Mammary epithelial cell (primary cell): ENCODE measurements around the gene TRERF1.

Experiments
- EZH2 ChIP-seq: IDR thresholded peaks from 2 replicates; pipeline ENCODE4 v1.6.1; 2012; ENCODE audit warnings: low read length, inconsistent platforms, borderline replicate concordance
- TF ChIP-seq, protein P1 (sequence below), 2 donors: IDR thresholded peaks in 1 of 2; conservative IDR thresholded peaks in 1 of 2; 2 replicates each; pipeline ENCODE4 v1.5.1; 2011 to 2012; ENCODE audit warnings: inconsistent platforms in 2 of 2, low read length in 2 of 2, mild to moderate bottlenecking in 2 of 2, control low read depth in 1 of 2, low read depth in 1 of 2; ENCODE audit not compliant: insufficient read depth in 1 of 2; ENCODE audit errors: extremely low read depth in 1 of 2

DNA sequence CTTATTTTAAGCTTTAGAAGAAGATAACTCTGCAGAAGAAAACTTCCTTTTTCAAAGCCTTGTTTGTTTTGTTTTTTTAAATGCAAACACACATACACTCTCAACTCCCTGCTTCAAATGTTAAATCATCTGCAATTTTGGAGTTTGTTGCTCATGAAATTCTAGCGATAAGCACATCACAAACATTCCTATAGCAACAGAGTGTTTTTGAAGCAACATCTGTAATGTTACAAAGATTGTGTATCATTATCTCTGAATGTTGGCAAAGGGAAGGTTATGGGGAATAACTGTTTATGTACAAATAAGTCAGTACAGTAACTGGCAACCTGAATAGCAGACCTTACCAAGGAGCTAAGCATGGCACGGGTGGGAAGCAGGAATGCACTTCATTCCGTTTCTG is 149.3 kb downstream of the TRERF1 start:
- TF ChIP-seq, protein P1, sequence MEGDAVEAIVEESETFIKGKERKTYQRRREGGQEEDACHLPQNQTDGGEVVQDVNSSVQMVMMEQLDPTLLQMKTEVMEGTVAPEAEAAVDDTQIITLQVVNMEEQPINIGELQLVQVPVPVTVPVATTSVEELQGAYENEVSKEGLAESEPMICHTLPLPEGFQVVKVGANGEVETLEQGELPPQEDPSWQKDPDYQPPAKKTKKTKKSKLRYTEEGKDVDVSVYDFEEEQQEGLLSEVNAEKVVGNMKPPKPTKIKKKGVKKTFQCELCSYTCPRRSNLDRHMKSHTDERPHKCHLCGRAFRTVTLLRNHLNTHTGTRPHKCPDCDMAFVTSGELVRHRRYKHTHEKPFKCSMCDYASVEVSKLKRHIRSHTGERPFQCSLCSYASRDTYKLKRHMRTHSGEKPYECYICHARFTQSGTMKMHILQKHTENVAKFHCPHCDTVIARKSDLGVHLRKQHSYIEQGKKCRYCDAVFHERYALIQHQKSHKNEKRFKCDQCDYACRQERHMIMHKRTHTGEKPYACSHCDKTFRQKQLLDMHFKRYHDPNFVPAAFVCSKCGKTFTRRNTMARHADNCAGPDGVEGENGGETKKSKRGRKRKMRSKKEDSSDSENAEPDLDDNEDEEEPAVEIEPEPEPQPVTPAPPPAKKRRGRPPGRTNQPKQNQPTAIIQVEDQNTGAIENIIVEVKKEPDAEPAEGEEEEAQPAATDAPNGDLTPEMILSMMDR (conservative IDR thresholded peaks at IDR 0.05 in 1 of 2, IDR thresholded peaks at IDR 0.05 in 1 of 2; ENCODE audit: extremely low read depth in 1 of 2, insufficient read depth in 1 of 2, low read depth in 1 of 2, low read length in 2 of 2): no peak
- no peak for TF ChIP-seq EZH2
